KMS-11 (cell line): Measurements from ENCODE around the gene MRPS17.

Source experiments
- H2AFZ ChIP-seq: fragments of 200-600 bp; sonication (generic); 2 replicates; pipeline ENCODE4 v1.6.1; 2016; ENCODE audit warnings: antibody characterized with exemption, mixed run types, low read depth
- H3K27ac ChIP-seq: fragments of 200-600 bp; sonication (generic); 2 replicates; pipeline ENCODE4 v1.6.1; 2016; ENCODE audit warnings: mild to moderate bottlenecking, mixed run types
- H3K27me3 ChIP-seq: fragments of 200-600 bp; sonication (generic); 2 replicates; pipeline ENCODE4 v1.6.1; 2017; ENCODE audit warnings: mild to moderate bottlenecking, low read depth, mixed run types, moderate library complexity; ENCODE audit not compliant: insufficient read depth
- H3K36me3 ChIP-seq: fragments of 200-600 bp; sonication (generic); 2 replicates; pipeline ENCODE4 v1.6.1; 2017; ENCODE audit warnings: mild to moderate bottlenecking, mixed run types; ENCODE audit not compliant: insufficient read depth
- H3K4me1 ChIP-seq: fragments of 200-600 bp; sonication (generic); 2 replicates; pipeline ENCODE4 v1.6.1; 2016; ENCODE audit warnings: mild to moderate bottlenecking, low read depth, mixed run types; ENCODE audit not compliant: poor library complexity, severe bottlenecking
- H3K4me2 ChIP-seq: fragments of 200-600 bp; sonication (generic); 2 replicates; pipeline ENCODE4 v1.7.0; 2016; ENCODE audit warnings: mild to moderate bottlenecking, mixed run types
- H3K4me3 ChIP-seq: fragments of 200-600 bp; sonication (generic); IDR thresholded peaks from 2 replicates; pipeline ENCODE4 v1.6.1; 2017; ENCODE audit warnings: low read depth, low read length, mixed read lengths; ENCODE audit not compliant: insufficient read depth
- H3K79me2 ChIP-seq: fragments of 200-600 bp; sonication (generic); 2 replicates; pipeline ENCODE4 v1.6.1; 2016; ENCODE audit warnings: low read depth, mixed run types; ENCODE audit not compliant: insufficient read depth
- H3K9ac ChIP-seq: fragments of 200-600 bp; sonication (generic); 2 replicates; pipeline ENCODE4 v1.6.1; 2016; ENCODE audit warnings: mild to moderate bottlenecking, mixed run types
- H4K20me1 ChIP-seq: fragments of 200-600 bp; sonication (generic); 2 replicates; pipeline ENCODE4 v1.6.1; 2016; ENCODE audit warnings: mild to moderate bottlenecking, mixed run types; ENCODE audit not compliant: insufficient read depth
- CTCF ChIP-seq: fragments of 200-600 bp; sonication (generic); conservative IDR thresholded peaks from 2 replicates; pipeline ENCODE4 v1.6.1; 2017; ENCODE audit warnings: low read depth, mild to moderate bottlenecking, antibody characterized with exemption, low read length, moderate library complexity, mixed read lengths

The MRPS17 gene

GRCh38 chr7:55951637-55952351 lies at the start of gene MRPS17:
MRPS17 (plus strand) TSS chr7:55951877; CDS start chr7:55953196, 1,319 bp downstream.
- Histone ChIP-seq H3K27me3 (no peaks in the 10 kb centered on the region), H3K79me2 (peaks cover 10% of the 10 kb centered on the region), H3K4me2 (peak within 1 kb of the TSS; percentile 67), H3K9ac (peak within 1 kb of the TSS; percentile 84), H3K4me1 (no peaks in the 10 kb centered on the region), H3K4me3 (no peak within 1 kb of the TSS), H4K20me1 (no peaks in the 10 kb centered on the region), H2AFZ (peak within 1 kb of the TSS; percentile 93), H3K36me3 (peaks cover 3% of the 10 kb centered on the region; the same call in 1 of the 2 replicates), H3K27ac (peak within 1 kb of the TSS; percentile 68)
- TF ChIP-seq CTCF, result no peak

- H2AFZ ChIP-seq, result no peak overlapping the region
- no peaks in the 10 kb centered on the region for H4K20me1 ChIP-seq
Measured at GRCh38 chr7:55903985-55904759, 47.5 kb upstream of the MRPS17 start.

GRCh38 chr7:55912748-55913158 lies 38.9 kb upstream of the MRPS17 start:
- no peak overlapping the region for H3K9ac ChIP-seq
- no peak overlapping the region for H3K4me2 ChIP-seq
- no peaks in the 10 kb centered on the region for H3K79me2 ChIP-seq
- no peaks in the 10 kb centered on the region for H3K36me3 ChIP-seq
- no peak overlapping the region for H2AFZ ChIP-seq
- H4K20me1 ChIP-seq, result no peaks in the 10 kb centered on the region
- no peaks in the 10 kb centered on the region for H3K27me3 ChIP-seq
- TF ChIP-seq CTCF, result no peak
- H3K27ac ChIP-seq, result no peak overlapping the region
- H3K4me3 ChIP-seq, result no peak overlapping the region
- H3K4me1 ChIP-seq, result peaks cover 21% of the 10 kb centered on the region

More at GRCh38 chr7:55903985-55904759, 47.5 kb upstream of the MRPS17 start:
- Histone ChIP-seq H3K27ac (no peak overlapping the region), H3K9ac (no peak overlapping the region), H3K36me3 (no peaks in the 10 kb centered on the region), H3K4me1 (no peaks in the 10 kb centered on the region), H3K4me3 (no peak overlapping the region), H3K79me2 (no peaks in the 10 kb centered on the region), H3K27me3 (no peaks in the 10 kb centered on the region), H3K4me2 (no peak overlapping the region)
- no peak for TF ChIP-seq CTCF

- Histone ChIP-seq H3K4me3 (no peak overlapping the region), H3K36me3 (no peaks in the 10 kb centered on the region), H3K4me1 (peaks cover 17% of the 10 kb centered on the region), H3K9ac (no peak overlapping the region), H3K27ac (no peak overlapping the region), H3K79me2 (no peaks in the 10 kb centered on the region), H3K4me2 (no peak overlapping the region), H2AFZ (no peak overlapping the region), H4K20me1 (no peaks in the 10 kb centered on the region), H3K27me3 (no peaks in the 10 kb centered on the region)
- TF ChIP-seq CTCF, result no peak
Measured at GRCh38 chr7:55917771-55918170, 33.9 kb upstream of the MRPS17 start.
